SK-N-SH treated with all-trans-retinoic acid at 6 μM for 48 hours (cell line): ENCODE results near the gene RAB23.

Source experiments
- SNAI2 ChIP-seq: fragments of 250-450 bp; sonication (Bioruptor Pico); IDR thresholded peaks from 2 replicates; pipeline ENCODE4 v1.5.0; 2020; ENCODE audit warnings: mild to moderate bottlenecking, moderate library complexity
- ZFP30 ChIP-seq: fragments of 450-650 bp; formaldehyde crosslinking; IDR thresholded peaks from 2 replicates; pipeline ENCODE4 v1.5.0; 2022; ENCODE audit warnings: mild to moderate bottlenecking, moderate library complexity

GRCh38 chr6:57265755-57266221 lies 43.7 kb upstream of the RAB23 start:
- TF ChIP-seq SNAI2 (no peak), ZFP30 (CRISPR knock-in tag) (no peak)
